ENCODE results near the gene MBD5. TPM values are rescaled to one million over a fixed set of nuclear protein-coding genes. Genes with fewer than 3 reads are reported as not detected.

The MBD5 gene
- total RNA-seq, 4 donors from 2014 or later = 11.9 to 51.9 (median 19.7) TPM

DNA sequence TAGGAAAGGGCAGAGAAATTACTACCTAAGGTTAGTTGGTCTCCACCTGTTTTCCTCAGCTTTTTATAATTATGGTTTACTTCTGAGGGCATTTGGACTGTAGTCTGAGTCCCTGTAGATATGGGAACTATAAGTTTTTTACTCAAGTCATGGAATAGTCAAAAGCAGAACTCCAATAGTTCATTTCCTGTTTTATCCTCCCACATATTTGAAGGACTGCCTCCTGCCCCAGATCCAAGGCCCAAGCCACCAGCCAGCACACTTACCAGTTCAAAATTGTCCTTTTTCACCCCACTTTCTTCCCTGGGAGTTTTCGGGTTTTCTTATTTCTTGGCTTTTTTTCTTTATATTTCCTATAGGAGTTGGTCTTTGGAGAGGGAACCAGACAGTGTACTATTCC is 164.1 kb downstream of the MBD5 start:
- Histone ChIP-seq H3K27me3 (no peaks in the 10 kb centered on the region), H3K4me3 (no peak overlapping the region), H3K4me1 (no peaks in the 10 kb centered on the region), H3K36me3 (peaks cover 13% of the 10 kb centered on the region), H3K9me3 (no peaks in the 10 kb centered on the region), H3K27ac (no peak overlapping the region)
- WGBS = 100% methylated on average over 1 of the region's 1 CpG
- TF ChIP-seq EP300 (IDR thresholded peaks at IDR 0.05) (no peak), POLR2A (IDR thresholded peaks at IDR 0.05) (no peak), POLR2AphosphoS5 (IDR thresholded peaks at IDR 0.05) (no peak)
- TF ChIP-seq, protein P1, sequence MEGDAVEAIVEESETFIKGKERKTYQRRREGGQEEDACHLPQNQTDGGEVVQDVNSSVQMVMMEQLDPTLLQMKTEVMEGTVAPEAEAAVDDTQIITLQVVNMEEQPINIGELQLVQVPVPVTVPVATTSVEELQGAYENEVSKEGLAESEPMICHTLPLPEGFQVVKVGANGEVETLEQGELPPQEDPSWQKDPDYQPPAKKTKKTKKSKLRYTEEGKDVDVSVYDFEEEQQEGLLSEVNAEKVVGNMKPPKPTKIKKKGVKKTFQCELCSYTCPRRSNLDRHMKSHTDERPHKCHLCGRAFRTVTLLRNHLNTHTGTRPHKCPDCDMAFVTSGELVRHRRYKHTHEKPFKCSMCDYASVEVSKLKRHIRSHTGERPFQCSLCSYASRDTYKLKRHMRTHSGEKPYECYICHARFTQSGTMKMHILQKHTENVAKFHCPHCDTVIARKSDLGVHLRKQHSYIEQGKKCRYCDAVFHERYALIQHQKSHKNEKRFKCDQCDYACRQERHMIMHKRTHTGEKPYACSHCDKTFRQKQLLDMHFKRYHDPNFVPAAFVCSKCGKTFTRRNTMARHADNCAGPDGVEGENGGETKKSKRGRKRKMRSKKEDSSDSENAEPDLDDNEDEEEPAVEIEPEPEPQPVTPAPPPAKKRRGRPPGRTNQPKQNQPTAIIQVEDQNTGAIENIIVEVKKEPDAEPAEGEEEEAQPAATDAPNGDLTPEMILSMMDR (IDR thresholded peaks at IDR 0.05) = no peak
- no peak for DNase-seq (ENCODE audit: low spot score in 2 of 2)

DNA sequence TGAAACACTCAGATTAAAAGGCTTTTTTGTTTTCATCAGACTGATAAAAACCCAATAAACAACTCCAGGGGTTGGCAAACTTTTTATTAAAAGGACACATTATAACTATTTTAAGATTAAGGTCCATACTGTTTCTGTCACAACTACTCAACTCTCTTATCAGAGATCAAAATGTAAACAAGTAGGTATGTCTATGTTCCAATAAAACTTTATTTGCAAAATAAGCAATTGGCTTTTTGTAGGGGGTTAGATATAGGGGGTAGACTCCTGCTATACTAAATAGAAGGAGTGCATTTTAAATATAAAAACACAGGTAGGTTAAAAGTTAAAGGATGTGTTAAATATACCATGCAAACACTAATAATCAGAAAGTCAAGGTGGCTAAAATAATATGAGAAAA is 174.0 kb downstream of the MBD5 start:
- no peaks in the 10 kb centered on the region for H3K36me3 ChIP-seq
- H3K27ac ChIP-seq = no peak overlapping the region
- no peaks in the 10 kb centered on the region for H3K4me1 ChIP-seq
- no peak for TF ChIP-seq EP300 (IDR thresholded peaks at IDR 0.05)
- H3K4me3 ChIP-seq = no peak overlapping the region
- H3K9me3 ChIP-seq = no peaks in the 10 kb centered on the region
- no peak for DNase-seq (ENCODE audit: low spot score in 2 of 2)
- no peaks in the 10 kb centered on the region for H3K27me3 ChIP-seq

DNA sequence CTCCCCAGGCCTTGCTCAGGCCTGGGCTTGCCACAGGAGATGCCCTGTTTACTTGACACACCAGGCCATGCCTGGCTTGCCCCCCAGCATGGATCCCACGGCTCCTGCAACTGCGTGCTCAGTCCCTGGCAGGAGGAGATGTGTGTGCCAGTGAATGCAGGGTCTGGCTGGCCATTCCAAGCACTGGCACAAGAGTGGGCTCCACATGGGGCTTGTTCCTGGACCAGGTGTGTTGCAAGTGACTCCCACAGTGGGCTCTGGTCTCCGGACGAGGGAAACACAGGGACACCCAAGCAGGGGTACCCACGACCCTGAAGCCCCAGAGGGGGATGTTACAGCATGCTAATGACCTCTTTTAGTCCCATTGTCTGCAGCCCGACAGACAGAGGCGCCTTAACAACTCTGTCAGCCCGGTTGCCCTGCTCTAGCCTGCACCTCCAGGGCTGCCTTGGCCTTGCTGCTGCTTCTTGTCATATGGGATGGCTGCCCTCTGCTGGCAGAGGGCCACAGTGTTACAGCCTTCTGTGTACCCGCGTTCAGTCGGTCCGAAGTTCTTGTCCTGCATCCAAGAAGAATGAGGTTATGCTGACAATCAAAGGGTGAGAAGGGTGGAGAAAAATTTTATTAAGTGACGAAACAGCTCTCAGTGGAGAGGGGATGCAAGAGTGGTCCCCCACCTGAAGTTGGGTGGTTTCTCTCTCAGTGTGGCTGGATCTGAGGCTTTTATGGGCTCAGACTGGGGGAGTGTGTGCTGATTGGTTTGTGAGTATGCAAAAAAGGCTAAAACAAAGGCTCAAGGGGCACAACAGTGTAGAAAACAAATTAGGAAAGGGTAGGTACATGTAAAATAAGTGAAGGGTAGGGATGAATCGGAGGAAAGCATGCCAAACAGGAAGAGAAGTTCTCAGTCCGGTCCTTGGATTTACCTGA is 180.4 kb downstream of the MBD5 start:
- Histone ChIP-seq H3K4me3 (no peak overlapping the region), H3K4me1 (no peaks in the 10 kb centered on the region), H3K27ac (no peak overlapping the region), H3K27me3 (no peaks in the 10 kb centered on the region), H3K36me3 (no peaks in the 10 kb centered on the region), H3K9me3 (no peaks in the 10 kb centered on the region)
- TF ChIP-seq, protein P1 (IDR thresholded peaks at IDR 0.05) = no peak
- TF ChIP-seq EP300 (IDR thresholded peaks at IDR 0.05) (no peak), POLR2AphosphoS5 (IDR thresholded peaks at IDR 0.05) (no peak), POLR2A (IDR thresholded peaks at IDR 0.05) (no peak)
- DNase-seq (ENCODE audit: low spot score in 2 of 2) = no peak
- 92% methylated on average over 13 of the region's 15 CpGs for WGBS

DNA sequence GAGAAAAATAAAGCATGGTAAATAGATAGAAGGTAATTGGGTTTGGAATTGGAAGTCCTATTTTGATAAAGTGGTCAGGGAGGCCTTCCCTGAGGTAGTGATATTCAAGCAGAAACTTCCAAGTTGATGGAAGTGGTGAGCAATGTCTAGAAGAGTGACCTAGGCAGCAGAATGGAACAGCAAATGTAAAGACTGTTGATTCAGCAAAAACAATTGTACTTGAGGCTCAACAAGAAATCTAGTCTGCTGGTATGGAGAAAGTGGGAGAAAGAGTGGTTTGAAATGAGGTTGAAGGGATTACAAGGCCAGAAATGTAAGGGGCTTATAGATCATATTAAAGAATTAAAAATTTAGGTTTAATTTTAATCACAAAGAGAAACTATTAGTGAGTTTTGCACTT is 181.3 kb downstream of the MBD5 start:
- no peak overlapping the region for H3K27ac ChIP-seq
- DNase-seq (ENCODE audit: low spot score in 2 of 2) = no peak
- TF ChIP-seq POLR2A (IDR thresholded peaks at IDR 0.05) (no peak), EP300 (IDR thresholded peaks at IDR 0.05) (no peak), POLR2AphosphoS5 (IDR thresholded peaks at IDR 0.05) (no peak)
- TF ChIP-seq, protein P1 (IDR thresholded peaks at IDR 0.05) = no peak
- H3K4me1 ChIP-seq = no peaks in the 10 kb centered on the region
- no peaks in the 10 kb centered on the region for H3K27me3 ChIP-seq
- no peak overlapping the region for H3K4me3 ChIP-seq
- H3K36me3 ChIP-seq = no peaks in the 10 kb centered on the region
- no peaks in the 10 kb centered on the region for H3K9me3 ChIP-seq

DNA sequence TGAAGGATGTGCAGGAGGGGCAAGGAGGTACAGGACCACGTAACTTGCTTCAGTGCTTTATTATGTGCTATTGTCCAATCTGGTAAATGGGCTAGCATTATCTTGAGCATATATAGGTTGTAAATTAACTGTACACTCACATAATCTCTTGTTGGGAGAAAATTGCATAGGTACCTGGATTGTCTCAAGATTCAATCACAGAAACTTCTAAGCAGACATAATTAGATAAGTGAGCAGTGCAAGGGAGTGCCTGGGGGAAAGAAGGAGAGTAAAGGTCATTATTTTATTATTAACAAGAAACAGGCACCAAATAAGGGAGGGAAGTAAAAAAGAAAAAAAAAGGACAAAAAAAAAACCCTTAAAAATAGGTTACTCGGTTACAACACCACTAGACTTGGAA is 186.2 kb downstream of the MBD5 start:
- no peak for TF ChIP-seq EP300 (IDR thresholded peaks at IDR 0.05)
- TF ChIP-seq POLR2A (IDR thresholded peaks at IDR 0.05) = no peak
- TF ChIP-seq POLR2AphosphoS5 (IDR thresholded peaks at IDR 0.05) = no peak
- TF ChIP-seq, protein P1 (IDR thresholded peaks at IDR 0.05) = no peak
- 90% methylated on average over 2 of the region's 2 CpGs for WGBS

More for the DNA sequence above, 186.2 kb downstream of the MBD5 start:
- Histone ChIP-seq H3K4me1 (no peaks in the 10 kb centered on the region), H3K4me3 (no peak overlapping the region), H3K9me3 (no peaks in the 10 kb centered on the region), H3K36me3 (no peaks in the 10 kb centered on the region), H3K27ac (no peak overlapping the region), H3K27me3 (no peaks in the 10 kb centered on the region)
- DNase-seq (ENCODE audit: low spot score in 2 of 2) = no peak
